NCI-H1048 (cell line): Measurements from ENCODE around the gene ARHGAP5.
A peak's percentile ranks its signal among the peaks of the same experiment; 100 is the strongest.

Experiments used
- DNase-seq: peaks from one replicate; lab custom pipeline; 2025; lab: John Stamatoyannopoulos, UW

The ARHGAP5 gene

DNA sequence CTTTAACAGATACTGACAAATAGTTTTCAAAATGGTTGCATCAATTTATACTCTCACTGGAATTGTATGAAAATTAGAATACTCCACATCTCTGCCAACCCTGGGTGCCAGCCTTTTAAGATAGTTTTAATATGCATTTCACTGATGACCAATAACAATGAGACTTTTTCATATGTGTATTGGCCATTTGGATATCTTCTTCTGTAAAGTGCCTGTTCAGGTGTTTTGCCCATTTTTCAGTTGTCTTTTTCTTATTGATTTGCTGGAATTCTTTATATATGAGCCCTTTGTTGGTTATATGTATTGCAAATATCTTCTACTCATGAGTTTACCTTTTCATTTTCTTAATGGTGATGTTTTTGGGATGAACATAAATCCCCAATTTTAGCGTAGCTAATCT is 108.0 kb downstream of the ARHGAP5 start:
- DNase-seq: no peak

DNA sequence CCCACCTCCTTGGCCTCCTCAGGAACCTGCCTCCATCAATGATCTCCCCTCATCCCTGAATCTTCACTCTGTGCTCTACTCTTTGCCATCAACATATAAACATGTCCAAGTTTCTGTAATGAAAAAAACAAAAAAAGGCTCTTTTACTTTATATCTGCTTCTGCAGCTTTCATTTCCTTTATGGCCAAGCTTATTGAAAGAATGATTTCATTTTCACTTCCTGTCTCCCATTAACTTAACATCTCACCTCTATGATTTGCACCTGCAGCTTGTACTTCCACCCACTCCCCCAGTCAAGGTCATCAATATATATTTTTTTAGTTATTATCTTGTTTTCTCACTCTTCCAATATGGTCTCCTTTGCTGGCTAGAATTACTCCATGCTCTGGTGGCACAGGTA is 109.1 kb downstream of the ARHGAP5 start:
- DNase-seq: no peak

DNA sequence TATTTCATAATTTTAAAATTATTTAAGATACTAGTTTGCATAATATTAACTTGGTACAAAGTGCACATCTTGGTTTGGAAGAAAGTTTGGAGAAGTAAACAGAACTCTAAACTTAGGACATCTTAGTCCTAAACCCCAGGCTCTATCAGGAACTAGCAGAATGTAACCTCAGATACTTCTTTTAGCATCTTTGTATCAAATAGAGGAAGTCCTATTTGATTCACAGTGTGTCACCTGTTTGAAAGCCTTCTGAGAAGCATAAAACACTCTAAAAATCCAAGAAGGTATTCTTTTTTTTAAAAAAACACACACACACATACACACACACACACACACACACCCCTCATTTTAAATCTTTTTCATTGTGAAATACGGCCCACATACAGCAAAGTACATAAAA is 112.7 kb downstream of the ARHGAP5 start:
- DNase-seq: no peak

DNA sequence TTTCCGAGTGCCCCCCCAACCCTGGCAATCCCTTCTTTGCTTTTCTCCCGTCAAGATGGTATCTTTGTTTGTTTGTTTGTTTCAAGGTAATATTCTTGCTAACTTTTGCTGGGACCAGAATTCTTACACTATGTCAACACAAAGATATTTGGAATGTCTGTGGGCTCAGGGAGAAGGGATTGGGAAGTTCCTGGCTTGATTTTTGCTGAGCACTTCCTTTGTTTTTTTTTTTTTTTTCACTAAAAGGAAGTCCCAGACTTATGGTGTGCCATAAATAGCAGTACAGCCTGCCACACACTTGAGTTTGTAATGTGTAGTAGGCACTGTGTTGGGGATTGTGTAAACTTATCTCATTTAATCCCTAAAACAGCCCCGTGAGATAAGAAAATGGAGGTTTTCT is 113.6 kb downstream of the ARHGAP5 start:
- no peak for DNase-seq

DNA sequence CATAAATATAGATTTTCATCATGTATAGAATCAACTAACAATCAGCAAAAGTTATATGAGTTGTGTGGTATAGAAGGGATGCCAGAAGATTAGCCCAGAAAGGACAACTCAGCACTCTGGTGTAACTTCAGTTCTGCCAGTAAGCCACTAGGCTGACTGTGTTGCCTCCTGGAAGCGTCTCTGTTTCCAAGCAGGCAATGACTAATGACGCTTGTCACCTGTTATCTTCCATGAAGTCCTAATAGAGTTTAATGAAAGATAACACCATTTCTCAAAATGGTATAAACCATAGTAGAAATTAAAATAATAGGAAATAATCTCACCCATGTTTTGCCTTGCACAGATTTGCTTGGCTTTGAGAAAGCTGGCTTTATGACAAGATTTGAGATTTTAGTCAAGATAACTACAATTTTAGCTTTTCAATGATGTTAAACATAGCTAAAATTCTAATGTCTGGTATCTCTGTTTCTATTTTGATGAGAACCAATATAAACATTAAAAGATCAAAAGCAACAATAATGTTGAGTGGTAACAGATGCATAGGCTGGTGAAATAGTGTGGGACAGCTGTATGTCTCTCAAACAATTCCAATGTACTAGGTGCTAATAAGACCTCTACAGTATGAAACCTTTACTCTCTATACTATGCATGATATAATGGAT is 115.7 kb downstream of the ARHGAP5 start:
- DNase-seq: no peak

- DNase-seq: no peak
Measured at GRCh38 chr14:32193532-32193931, 116.4 kb downstream of the ARHGAP5 start.

- no peak for DNase-seq
Measured at GRCh38 chr14:32195636-32196035, 118.5 kb downstream of the ARHGAP5 start.

- DNase-seq: no peak
Measured at GRCh38 chr14:32197919-32198318, 120.8 kb downstream of the ARHGAP5 start.

- no peak for DNase-seq
Measured at GRCh38 chr14:32200368-32201192, 123.5 kb downstream of the ARHGAP5 start.

DNA sequence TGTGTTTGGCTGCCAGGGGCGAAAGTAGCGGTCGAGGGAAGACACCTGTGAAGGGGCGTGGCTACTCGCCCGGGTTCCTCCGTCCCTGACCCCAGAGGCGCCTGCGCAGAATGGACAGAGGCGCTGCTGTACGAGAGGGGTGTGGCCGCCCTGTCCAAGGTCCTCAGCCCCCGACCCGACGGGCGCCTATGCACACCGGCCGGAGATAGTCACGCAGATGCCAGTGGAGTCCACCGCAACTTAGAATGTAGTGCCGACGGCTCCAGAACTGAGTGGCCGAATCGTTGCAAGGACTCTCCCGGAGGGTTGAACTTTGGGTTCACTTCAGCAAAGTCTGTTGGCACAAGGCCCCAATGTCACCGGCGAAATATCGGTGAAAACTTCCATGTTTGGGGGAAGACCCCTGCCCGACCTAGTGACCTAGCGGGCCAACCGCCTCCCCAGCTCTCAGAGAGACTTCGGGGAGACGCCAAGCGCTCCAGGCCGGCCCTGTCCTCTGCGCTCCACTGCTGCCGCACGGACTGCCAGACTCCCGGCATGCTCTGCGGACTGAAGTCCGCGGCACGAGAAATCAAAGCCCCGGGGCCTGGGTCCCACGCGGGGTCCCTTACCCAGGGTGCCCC is 124.2 kb downstream of the ARHGAP5 start:
- DNase-seq: no peak

GRCh38 chr14:32201816-32202490 is 124.8 kb downstream of the ARHGAP5 start, which contains the start of gene RNU6-7:
Gene RNU6-7 (plus strand): TSS chr14:32202045.
- no peak for DNase-seq

GRCh38 chr14:32202491-32202997 is 125.4 kb downstream of the ARHGAP5 start:
- DNase-seq: no peak

DNA sequence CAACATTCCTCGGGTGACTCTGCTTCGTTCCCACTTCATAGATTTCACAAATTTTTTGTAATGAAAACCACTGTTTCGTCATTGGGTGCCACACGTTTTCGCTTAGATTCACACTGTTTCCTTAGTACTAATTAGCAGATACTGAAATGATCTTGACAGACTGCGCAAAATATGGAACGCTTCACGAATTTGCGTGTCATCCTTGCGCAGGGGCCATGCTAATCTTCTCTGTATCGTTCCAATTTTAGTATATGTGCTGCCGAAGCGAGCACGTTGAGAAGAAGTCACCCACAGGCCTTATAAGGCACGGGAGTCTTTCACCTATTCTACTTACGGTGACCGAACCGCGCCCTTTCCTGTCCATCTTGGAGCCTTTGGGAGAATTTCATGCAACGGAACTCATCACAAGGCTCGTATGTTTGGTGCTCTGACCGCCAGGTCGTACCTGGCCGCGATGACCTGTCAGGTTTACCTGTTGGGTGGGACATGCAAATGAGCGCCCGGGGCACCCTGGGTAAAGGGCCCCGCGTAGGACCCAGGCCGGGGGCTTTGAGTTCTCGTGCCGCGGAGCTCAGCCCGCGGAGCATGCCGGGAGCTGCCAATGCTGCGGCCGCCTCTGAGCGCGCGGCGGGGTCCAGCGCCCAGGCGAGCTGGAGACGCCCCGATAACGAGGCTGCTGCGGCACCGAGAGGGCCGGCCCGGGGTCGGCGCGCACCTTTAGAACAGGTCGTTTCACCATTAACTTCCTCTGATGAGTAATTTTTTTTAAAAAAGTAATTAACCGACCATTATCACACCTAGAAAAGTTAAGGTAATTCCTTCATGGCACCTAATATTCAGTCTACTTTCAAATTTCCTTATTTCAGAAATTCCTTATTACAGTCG is 126.1 kb downstream of the ARHGAP5 start, which contains the start of gene RNU6-8:
TSS of gene RNU6-8 (minus strand) at position 272 of the 885 bp plus-strand sequence.
- DNase-seq: peak; percentile 71

- no peak for DNase-seq
Measured at GRCh38 chr14:32203928-32204357, 126.8 kb downstream of the ARHGAP5 start.

DNA sequence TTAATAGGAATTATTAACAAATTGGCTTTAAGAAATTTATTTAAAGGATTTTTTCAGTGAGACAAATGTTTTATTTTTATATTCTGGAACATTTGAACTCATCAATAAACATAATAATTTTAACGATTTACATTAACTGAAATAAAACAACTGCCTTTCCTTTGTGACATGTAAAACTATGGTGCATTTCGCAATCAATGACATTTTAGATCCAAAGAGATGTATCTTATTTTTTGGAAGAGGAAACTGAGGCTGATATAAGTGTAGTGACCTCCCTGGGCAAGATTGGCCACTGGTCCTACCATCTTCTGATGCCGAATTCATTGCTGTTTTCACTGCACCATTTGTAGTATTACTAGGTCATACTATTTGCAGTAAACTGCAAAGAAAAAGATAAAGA is 128.4 kb downstream of the ARHGAP5 start:
- DNase-seq: no peak

DNA sequence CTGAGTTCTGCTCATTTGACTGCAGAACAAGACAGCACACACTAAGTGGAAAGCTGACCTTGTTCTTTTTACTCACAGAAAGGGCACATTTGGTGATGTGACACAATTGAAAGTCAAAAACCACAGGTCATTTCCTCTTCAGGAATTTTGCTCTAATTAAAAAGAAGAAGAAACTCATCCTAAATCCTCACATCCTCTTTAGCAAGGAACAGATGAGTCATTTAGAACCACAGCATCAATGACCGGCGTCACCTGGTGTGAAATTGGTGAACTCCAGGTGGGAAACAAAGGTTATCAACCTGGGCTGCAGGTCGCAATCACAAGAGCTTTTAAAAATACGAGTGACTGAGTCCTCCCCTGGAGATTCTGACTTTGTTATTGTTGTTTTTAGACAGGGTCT is 128.9 kb downstream of the ARHGAP5 start:
- no peak for DNase-seq

DNA sequence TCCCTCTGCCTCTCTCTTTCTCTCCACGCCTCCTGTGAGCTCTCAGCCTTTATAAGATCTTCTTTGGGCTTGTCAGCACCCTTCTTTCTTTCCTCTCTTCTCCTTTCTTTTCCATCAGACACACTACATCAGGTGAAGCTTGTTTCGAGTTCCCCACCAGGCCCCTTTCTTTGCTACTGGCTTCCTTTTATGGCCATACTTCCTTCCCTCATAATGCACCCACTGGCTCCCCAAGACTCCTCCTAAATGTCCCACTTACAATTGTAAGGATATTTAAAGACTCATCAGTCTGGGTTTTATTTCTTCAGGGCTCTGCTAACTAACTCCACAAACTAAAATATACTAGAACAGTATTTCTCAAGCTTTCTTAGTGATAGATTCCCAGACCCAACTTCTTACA is 129.4 kb downstream of the ARHGAP5 start:
- DNase-seq: no peak

GRCh38 chr14:32208490-32208889 is 131.4 kb downstream of the ARHGAP5 start:
- DNase-seq: no peak
